NT2/D1 (cell line): Measurements from ENCODE around the gene MAN1A2.

Experiments used
- SUZ12 ChIP-seq: IDR thresholded peaks from 2 replicates; pipeline ENCODE4 v1.6.1; 2011; ENCODE audit not compliant: insufficient read length, insufficient read depth; ENCODE audit errors: extremely low read depth
- YY1 ChIP-seq: IDR thresholded peaks from 2 replicates; pipeline ENCODE4 v1.6.1; 2011; ENCODE audit not compliant: insufficient read length, insufficient read depth
- ZNF274 ChIP-seq: IDR thresholded peaks from 2 replicates; pipeline ENCODE4 v1.6.1; 2011; ENCODE audit warnings: mild to moderate bottlenecking, low read depth, low read length

DNA sequence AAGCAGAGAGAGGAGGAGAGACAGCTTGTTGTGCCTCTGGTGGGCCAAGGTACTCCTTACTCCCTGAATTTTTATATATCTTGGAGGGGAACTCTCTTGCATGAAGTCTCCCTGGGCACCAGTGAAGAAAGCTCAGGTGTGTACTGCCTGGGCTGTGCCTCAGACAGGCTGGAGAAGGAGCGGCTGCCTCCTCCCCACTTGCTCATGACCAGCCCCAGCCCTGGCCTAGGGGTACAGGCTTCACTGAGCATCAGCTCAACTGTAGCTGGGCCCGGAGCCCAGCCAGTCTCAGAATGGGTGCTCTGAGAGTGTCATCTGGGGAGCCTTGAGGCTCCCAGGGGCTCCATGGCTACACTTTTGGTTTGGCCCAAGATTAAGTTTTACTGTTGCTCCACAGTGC, 193.8 kb downstream of the MAN1A2 start:
- no peak for TF ChIP-seq ZNF274
- TF ChIP-seq SUZ12, result no peak
- TF ChIP-seq YY1, result no peak
